ENCODE results near the gene CGB7.
A peak's percentile ranks its signal among the peaks of the same experiment; 100 is the strongest.
"Not testable (repeated sequence)": the region's sequence is repeated elsewhere in the genome, so short reads cannot be mapped to it uniquely, and the experiment has no call there.

The CGB7 gene

DNA sequence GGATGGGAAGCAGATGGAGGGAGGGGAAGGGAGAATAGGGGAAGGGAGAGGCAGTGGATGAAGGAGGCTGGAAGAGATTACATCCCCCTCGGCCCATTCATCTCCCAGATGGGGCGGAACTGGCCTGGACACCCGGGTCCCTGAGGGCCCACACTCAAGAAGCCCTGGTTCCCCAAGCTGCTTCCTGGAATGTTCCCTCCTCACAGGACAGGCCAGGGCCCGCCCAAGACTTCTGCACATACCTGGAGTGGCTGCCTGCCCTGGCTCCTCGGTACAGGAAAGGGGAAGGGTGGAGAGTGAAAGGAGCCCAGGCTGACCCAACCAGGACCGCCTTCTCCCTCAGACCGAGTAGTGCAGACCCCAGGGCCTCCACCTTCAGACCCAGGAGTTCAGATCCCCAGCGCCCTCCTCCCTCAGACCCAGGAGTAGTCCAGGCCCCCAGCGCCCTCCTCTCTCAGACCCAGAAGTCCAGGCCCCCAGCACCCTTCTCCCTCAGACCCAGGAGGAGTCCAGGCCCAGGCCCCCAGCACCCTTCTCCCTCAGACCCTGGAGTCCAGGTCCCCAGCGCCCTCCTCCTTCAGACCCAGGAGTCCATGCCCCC is 6.6 kb upstream of the CGB7 start:
- H3K9me3 ChIP-seq (ENCODE audit: control insufficient read depth, insufficient read depth, low read length), result no peaks in the 10 kb centered on the region
- peaks cover 15% of the 10 kb centered on the region; the same call in 1 of the 2 replicates for H3K4me1 ChIP-seq (ENCODE audit: insufficient read depth, low read length)
- peak overlapping the region; percentile 35; the same call in 1 of the 2 replicates for H3K9ac ChIP-seq (ENCODE audit: low read depth, low read length)
- H3K36me3 ChIP-seq (ENCODE audit: insufficient read depth, low read length), result no peaks in the 10 kb centered on the region

- Histone ChIP-seq H3K9ac (ENCODE audit: low read depth, low read length) (no peak overlapping the region), H3K36me3 (ENCODE audit: insufficient read depth, low read length) (no peaks in the 10 kb centered on the region), H3K9me3 (ENCODE audit: control insufficient read depth, insufficient read depth, low read length) (no peaks in the 10 kb centered on the region), H3K4me1 (ENCODE audit: insufficient read depth, low read length) (peaks cover 15% of the 10 kb centered on the region; the same call in 1 of the 2 replicates)
These were observed 3.9 kb upstream of the CGB7 start for GRCh38 chr19:49061445-49061844.

- H3K4me1 ChIP-seq (ENCODE audit: insufficient read depth, low read length), result peaks cover 10% of the 10 kb centered on the region; the same call in 1 of the 2 replicates
- no peaks in the 10 kb centered on the region for H3K9me3 ChIP-seq (ENCODE audit: control insufficient read depth, insufficient read depth, low read length)
- H3K36me3 ChIP-seq (ENCODE audit: insufficient read depth, low read length), result no peaks in the 10 kb centered on the region
- H3K9ac ChIP-seq (ENCODE audit: low read depth, low read length), result no peak overlapping the region
These were observed 3.5 kb upstream of the CGB7 start for GRCh38 chr19:49061000-49061399.

- Histone ChIP-seq H3K36me3 (ENCODE audit: insufficient read depth, low read length) (no peaks in the 10 kb centered on the region), H3K9me3 (ENCODE audit: control insufficient read depth, insufficient read depth, low read length) (no peaks in the 10 kb centered on the region), H3K4me1 (ENCODE audit: insufficient read depth, low read length) (peaks cover 7% of the 10 kb centered on the region; the same call in 1 of the 2 replicates), H3K9ac (ENCODE audit: low read depth, low read length) (no peak overlapping the region)
These were observed 1.5 kb upstream of the CGB7 start for GRCh38 chr19:49059053-49059452.

GRCh38 chr19:49058562-49058961 is 1.0 kb upstream of the CGB7 start:
- peaks cover 2% of the 10 kb centered on the region; the same call in 1 of the 2 replicates for H3K4me1 ChIP-seq (ENCODE audit: insufficient read depth, low read length)
- no peaks in the 10 kb centered on the region for H3K9me3 ChIP-seq (ENCODE audit: control insufficient read depth, insufficient read depth, low read length)
- no peaks in the 10 kb centered on the region for H3K36me3 ChIP-seq (ENCODE audit: insufficient read depth, low read length)
- no peak overlapping the region; the same call in 1 of the 2 replicates for H3K9ac ChIP-seq (ENCODE audit: low read depth, low read length)

GRCh38 chr19:49056902-49057596 is 500 bp downstream of the CGB7 start:
- not testable (repeated sequence) for H3K36me3 ChIP-seq (ENCODE audit: insufficient read depth, low read length); H3K9me3 ChIP-seq (ENCODE audit: control insufficient read depth, insufficient read depth, low read length); H3K4me1 ChIP-seq (ENCODE audit: insufficient read depth, low read length)
- H3K9ac ChIP-seq (ENCODE audit: low read depth, low read length), result peak overlapping the region; percentile 78; the same call in 1 of the 2 replicates

GRCh38 chr19:49056101-49056901 is 1.2 kb downstream of the CGB7 start:
- Histone ChIP-seq H3K36me3 (ENCODE audit: insufficient read depth, low read length) (no peaks in the 10 kb centered on the region), H3K9ac (ENCODE audit: low read depth, low read length) (peak overlapping the region; percentile 78), H3K4me1 (ENCODE audit: insufficient read depth, low read length) (no peaks in the 10 kb centered on the region), H3K9me3 (ENCODE audit: control insufficient read depth, insufficient read depth, low read length) (no peaks in the 10 kb centered on the region)

- not testable (repeated sequence) for H3K9ac ChIP-seq (ENCODE audit: low read depth, low read length); H3K4me1 ChIP-seq (ENCODE audit: insufficient read depth, low read length); H3K36me3 ChIP-seq (ENCODE audit: insufficient read depth, low read length); H3K9me3 ChIP-seq (ENCODE audit: control insufficient read depth, insufficient read depth, low read length)
These were observed 7.0 kb downstream of the CGB7 start for GRCh38 chr19:49050376-49051033.

DNA sequence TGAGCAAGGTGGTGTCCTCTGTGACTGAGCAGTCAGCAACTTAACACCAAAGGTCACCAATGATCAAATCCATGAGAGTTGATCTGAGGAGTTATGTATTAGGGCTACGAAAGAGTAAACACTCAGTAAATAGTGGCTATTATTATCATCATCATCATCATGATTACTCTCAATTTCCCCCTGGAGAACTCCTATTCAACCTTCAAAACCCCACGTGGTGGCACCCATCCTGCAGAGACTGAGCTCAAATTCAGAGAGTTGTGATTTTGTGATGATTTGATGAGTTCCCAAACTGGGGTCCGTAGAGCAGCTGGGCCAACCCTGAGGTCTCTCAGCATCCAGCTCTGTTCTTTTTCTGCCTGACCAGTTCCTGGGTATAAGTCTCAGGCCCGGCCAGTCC is 7.7 kb downstream of the CGB7 start:
- not testable (repeated sequence) for H3K36me3 ChIP-seq (ENCODE audit: insufficient read depth, low read length); H3K9me3 ChIP-seq (ENCODE audit: control insufficient read depth, insufficient read depth, low read length); H3K9ac ChIP-seq (ENCODE audit: low read depth, low read length); H3K4me1 ChIP-seq (ENCODE audit: insufficient read depth, low read length)

GRCh38 chr19:49049011-49049410 is 8.5 kb downstream of the CGB7 start, which contains the start of gene CGB8:
Gene CGB8 (minus strand): TSS chr19:49049111. CDS start chr19:49048739, 372 bp downstream.
- not testable (repeated sequence) for H3K9ac ChIP-seq (ENCODE audit: low read depth, low read length); H3K4me1 ChIP-seq (ENCODE audit: insufficient read depth, low read length); H3K9me3 ChIP-seq (ENCODE audit: control insufficient read depth, insufficient read depth, low read length); H3K36me3 ChIP-seq (ENCODE audit: insufficient read depth, low read length)

GRCh38 chr19:49043548-49043947 is 14.0 kb downstream of the CGB7 start, which contains the start of gene CGB5:
Gene CGB5 (plus strand): TSS chr19:49043848. CDS start chr19:49044210, 362 bp downstream.
- H3K9ac ChIP-seq (ENCODE audit: low read depth, low read length); H3K4me1 ChIP-seq (ENCODE audit: insufficient read depth, low read length); H3K36me3 ChIP-seq (ENCODE audit: insufficient read depth, low read length); H3K9me3 ChIP-seq (ENCODE audit: control insufficient read depth, insufficient read depth, low read length): not testable (repeated sequence)

GRCh38 chr19:49042666-49043065 is 14.9 kb downstream of the CGB7 start:
- not testable (repeated sequence) for H3K4me1 ChIP-seq (ENCODE audit: insufficient read depth, low read length); H3K9me3 ChIP-seq (ENCODE audit: control insufficient read depth, insufficient read depth, low read length); H3K9ac ChIP-seq (ENCODE audit: low read depth, low read length); H3K36me3 ChIP-seq (ENCODE audit: insufficient read depth, low read length)

DNA sequence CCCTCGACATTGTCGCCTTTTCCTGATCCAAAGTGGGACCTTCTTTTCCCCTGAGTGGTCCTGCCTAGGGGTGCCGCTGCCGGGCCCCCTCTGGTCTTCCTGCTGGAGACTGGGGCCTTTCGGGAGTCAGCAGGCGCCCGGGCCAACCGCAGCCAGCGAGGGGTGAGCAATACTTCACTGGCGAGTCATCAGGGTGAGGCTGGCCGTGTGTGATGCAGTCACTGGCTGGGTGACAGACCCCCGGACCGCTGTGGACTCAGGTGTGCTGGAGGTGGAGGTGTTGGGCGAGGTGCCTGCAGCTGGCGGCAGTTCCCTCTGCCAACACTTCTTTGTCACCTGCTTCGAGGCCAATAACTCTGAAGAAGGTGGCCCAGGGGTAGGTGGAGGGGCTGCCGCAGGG is 15.4 kb downstream of the CGB7 start:
- Histone ChIP-seq H3K9ac (ENCODE audit: low read depth, low read length) (no peak overlapping the region), H3K36me3 (ENCODE audit: insufficient read depth, low read length) (no peaks in the 10 kb centered on the region), H3K4me1 (ENCODE audit: insufficient read depth, low read length) (peaks cover 4% of the 10 kb centered on the region; the same call in 1 of the 2 replicates), H3K9me3 (ENCODE audit: control insufficient read depth, insufficient read depth, low read length) (no peaks in the 10 kb centered on the region)

GRCh38 chr19:49039736-49040135 is 17.8 kb downstream of the CGB7 start:
- H3K36me3 ChIP-seq (ENCODE audit: insufficient read depth, low read length); H3K9me3 ChIP-seq (ENCODE audit: control insufficient read depth, insufficient read depth, low read length); H3K4me1 ChIP-seq (ENCODE audit: insufficient read depth, low read length): not testable (repeated sequence)

More at GRCh38 chr19:49039736-49040135, 17.8 kb downstream of the CGB7 start:
- H3K9ac ChIP-seq (ENCODE audit: low read depth, low read length), result not testable (repeated sequence)

Data from ES-I3 (cell line).